IMR-90 (cell line): ENCODE results near the gene WASHC3. TPM values are rescaled to one million over a fixed set of nuclear protein-coding genes. Genes with fewer than 3 reads are reported as not detected.

Source experiments
- ATAC-seq: fragments of 200-7000 bp; cut with Tn5 transposase; 2 replicates; pipeline ENCODE4 v1.9.1; 2020; ENCODE audit warnings: low read depth, mild to moderate bottlenecking, moderate library complexity
- BruUV-seq: library from RNA; stranded (reverse); fragments of 400-500 nt; replicated peaks from 2 replicates; lab custom pipeline; 2021; lab: Mats Ljungman, UMichigan
- CTCF ChIA-PET: fragments of 300-600 bp; formaldehyde crosslinking; extraction: SDS; loops from one replicate; lab custom pipeline; 2021; ENCODE audit warnings: antibody characterized with exemption; lab: Yijun Ruan, JAX
- POLR2A ChIA-PET: fragments of 300-600 bp; sonication (Branson Sonifier 250); formaldehyde crosslinking; loops from one replicate; lab custom pipeline; 2022; ENCODE audit warnings: antibody characterized with exemption; ENCODE audit not compliant: unreplicated experiment; lab: Charles Lee
- DNase-seq: peaks from one replicate; pipeline ENCODE4 v3.0.0; 2013
- H2AFZ ChIP-seq: replicated peaks from 2 replicates; pipeline ENCODE3; 2013; ENCODE audit warnings: low read length, mild to moderate bottlenecking; ENCODE audit not compliant: poor library complexity
- H2AK5ac ChIP-seq: 2 replicates; pipeline ENCODE4 v1.6.1; 2013; ENCODE audit warnings: low read depth, low read length, inconsistent platforms
- H2AK9ac ChIP-seq: replicated peaks from 2 replicates; pipeline ENCODE3; 2013; ENCODE audit warnings: mild to moderate bottlenecking, low read depth, low read length, moderate library complexity; ENCODE audit not compliant: poor library complexity
- H2BK120ac ChIP-seq: 2 replicates; pipeline ENCODE4 v1.6.1; 2013; ENCODE audit warnings: low read depth, low read length, inconsistent platforms
- H2BK15ac ChIP-seq: 3 replicates; pipeline ENCODE4 v1.6.1; 2013; ENCODE audit warnings: low read depth, low read length, inconsistent platforms
- H2BK20ac ChIP-seq: 2 replicates; pipeline ENCODE4 v1.6.1; 2013; ENCODE audit warnings: low read depth, mild to moderate bottlenecking, inconsistent platforms, low read length, moderate library complexity
- H2BK5ac ChIP-seq: 2 replicates; pipeline ENCODE4 v1.6.1; 2013; ENCODE audit warnings: mild to moderate bottlenecking, low read depth, low read length, inconsistent platforms; ENCODE audit not compliant: poor library complexity, severe bottlenecking
- H3K14ac ChIP-seq: replicated peaks from 2 replicates; pipeline ENCODE4 v1.6.1; 2013; ENCODE audit warnings: low read depth, low read length, inconsistent platforms
- H3K18ac ChIP-seq: 2 replicates; pipeline ENCODE4 v1.6.1; 2013; ENCODE audit warnings: low read depth, low read length, control low read depth
- H3K23ac ChIP-seq: 2 replicates; pipeline ENCODE4 v1.6.1; 2013; ENCODE audit warnings: low read depth, low read length, inconsistent platforms
- H3K27ac ChIP-seq: 2 replicates; pipeline ENCODE4 v1.5.1; 2013; ENCODE audit warnings: mild to moderate bottlenecking, control low read depth, low read length; ENCODE audit not compliant: insufficient read depth
- H3K27me3 ChIP-seq: 2 replicates; pipeline ENCODE4 v1.6.1; 2013; ENCODE audit warnings: low read length; ENCODE audit not compliant: control insufficient read depth, insufficient read depth
- H3K36me3 ChIP-seq: 2 replicates; pipeline ENCODE4 v1.6.1; 2013; ENCODE audit warnings: low read length, mixed read lengths; ENCODE audit not compliant: control insufficient read depth, insufficient read depth
- H3K4ac ChIP-seq: 2 replicates; pipeline ENCODE4 v1.6.1; 2013; ENCODE audit warnings: low read depth, low read length, inconsistent platforms
- H3K4me1 ChIP-seq: 2 replicates; pipeline ENCODE4 v1.6.1; 2013; ENCODE audit warnings: low read length, mixed read lengths; ENCODE audit not compliant: control insufficient read depth, insufficient read depth
- H3K4me2 ChIP-seq: 2 replicates; pipeline ENCODE4 v1.6.1; 2013; ENCODE audit warnings: low read depth, mild to moderate bottlenecking, control low read depth, low read length, moderate library complexity
- H3K4me3 ChIP-seq: 2 replicates; pipeline ENCODE4 v1.5.1; 2013; ENCODE audit warnings: low read depth, mild to moderate bottlenecking, control low read depth, low read length, moderate library complexity; ENCODE audit not compliant: insufficient read depth
- H3K56ac ChIP-seq: 2 replicates; pipeline ENCODE4 v1.6.1; 2013; ENCODE audit warnings: low read length, inconsistent platforms; ENCODE audit not compliant: insufficient read depth; ENCODE audit errors: extremely low read depth
- H3K79me1 ChIP-seq, 2 experiments: 2 replicates each; pipeline ENCODE4 v1.6.1; 2013; ENCODE audit warnings: low read length in 2 of 2, inconsistent platforms in 1 of 2, low read depth in 1 of 2
- H3K9ac ChIP-seq: 2 replicates; pipeline ENCODE4 v1.6.1; 2013; ENCODE audit warnings: low read depth, low read length, control low read depth
- H3K9me1 ChIP-seq: 2 replicates; pipeline ENCODE4 v1.6.1; 2013; ENCODE audit warnings: low read length, inconsistent platforms; ENCODE audit not compliant: insufficient read depth
- H3K9me3 ChIP-seq: 2 replicates; pipeline ENCODE4 v1.6.1; 2013; ENCODE audit warnings: low read length; ENCODE audit not compliant: control insufficient read depth, insufficient read depth
- H4K20me1 ChIP-seq: 2 replicates; pipeline ENCODE4 v1.6.1; 2013; ENCODE audit warnings: low read length, inconsistent platforms; ENCODE audit not compliant: insufficient read depth
- H4K5ac ChIP-seq: 2 replicates; pipeline ENCODE4 v1.6.1; 2013; ENCODE audit warnings: mild to moderate bottlenecking, low read depth, low read length, control low read depth
- H4K8ac ChIP-seq, 2 experiments: 2 replicates each; pipeline ENCODE4 v1.6.1; 2013; ENCODE audit warnings: low read depth in 2 of 2, low read length in 2 of 2, control low read depth in 1 of 2, inconsistent platforms in 1 of 2
- H4K91ac ChIP-seq: 2 replicates; pipeline ENCODE4 v1.6.1; 2013; ENCODE audit warnings: low read depth, low read length, inconsistent platforms; ENCODE audit not compliant: insufficient read depth
- CHD1 ChIP-seq: IDR thresholded peaks from 2 replicates; pipeline ENCODE4 v1.6.1; 2012; ENCODE audit warnings: low read depth, low read length, improper control_type of control experiment
- MXI1 ChIP-seq: IDR thresholded peaks from 2 replicates; pipeline ENCODE4 v1.6.1; 2012; ENCODE audit warnings: low read depth, mild to moderate bottlenecking, low read length, moderate library complexity, borderline replicate concordance
- WGBS, 2 experiments: methylation state at CpG; one replicate each; pipeline versions ENCODE4 v1.1.5 to v1.1.7; 2013; ENCODE audit warnings: missing lambda C conversion rate in 2 of 2; ENCODE audit not compliant: insufficient read length in 1 of 2; ENCODE audit errors: extremely low coverage in 2 of 2; 5-methylcytosine and 5-hydroxymethylcytosine counted together
- dilution Hi-C: fragments of 300-500 bp; cut with HindIII; formaldehyde crosslinking; loops from one replicate; pipeline ENCODE4 v1.14.3; 2018; ENCODE audit warnings: low sequenced_read_pairs; ENCODE audit not compliant: unreplicated experiment
- in situ Hi-C: fragments of 300-500 bp; cut with MboI; formaldehyde crosslinking; loops from 3 replicates; pipeline ENCODE4 v1.14.3; 2019; ENCODE audit warnings: low sequenced_read_pairs, inconsistent platforms, mixed read lengths
- intact Hi-C: fragments of 100-400 bp; cut with micrococcal nuclease; formaldehyde crosslinking; loops from 2 replicates; pipeline ENCODE4 v1.10.0; 2022
- polyA plus RNA-seq, 3 experiments: library from polyadenylated mRNA; depleted of rRNA; stranded (reverse); fragments of >200 nt; gene quantifications; 2 replicates each; pipeline ENCODE4 v1.2.3, GENCODE V29; 2012; ENCODE audit warnings: low replicate concordance in 1 of 3
- total RNA-seq: library from RNA; depleted of rRNA; stranded (reverse); fragments of >200 nt; gene quantifications from 2 replicates; pipeline ENCODE4 v1.2.3, GENCODE V29; 2012
- TF ChIP-seq, protein P1 (sequence below): fragments of 150-350 bp; IDR thresholded peaks from 2 replicates; pipeline ENCODE4 v1.6.1; 2017; ENCODE audit warnings: mild to moderate bottlenecking, antibody characterized with exemption, low read length, low read depth

The WASHC3 gene
- total and polyA plus RNA-seq, 2 of the 4 experiments (the other 2 are of a cell fraction): 54.8 to 87.1 TPM

DNA sequence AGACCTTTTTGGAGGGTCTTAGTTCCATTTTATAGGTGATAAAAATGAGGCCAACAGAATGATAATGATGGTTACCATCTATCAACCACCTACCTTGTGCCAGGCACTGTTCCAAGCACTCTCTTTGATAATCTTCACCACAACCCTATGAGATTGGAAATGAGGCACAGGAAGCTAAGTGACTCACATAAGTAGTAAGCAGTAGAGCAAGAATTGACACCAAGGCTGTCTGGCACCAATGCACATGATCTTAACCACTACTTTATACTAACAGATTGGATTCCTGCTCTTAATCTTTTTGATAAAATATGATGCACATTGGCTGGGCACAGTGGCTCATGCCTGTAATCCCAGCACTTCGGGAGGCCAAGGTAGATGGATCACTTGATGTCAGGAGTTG is 93.0 kb downstream of the WASHC3 start:
- BruUV-seq: no TSS peak
- Histone ChIP-seq H3K23ac (no peak overlapping the region), H3K9me1 (no peaks in the 10 kb centered on the region), H3K18ac (no peak overlapping the region), H2BK5ac (no peak overlapping the region), H2AK5ac (no peak overlapping the region), H4K8ac (no peak overlapping the region), H3K27ac (no peak overlapping the region), H3K4me2 (no peak overlapping the region), H4K91ac (no peak overlapping the region), H4K5ac (no peak overlapping the region), H2BK120ac (no peak overlapping the region), H3K36me3 (no peaks in the 10 kb centered on the region), H3K9ac (no peak overlapping the region), H2AFZ (no peak overlapping the region), H3K4me3 (no peak overlapping the region), H3K79me1 (no peaks in the 10 kb centered on the region), H3K9me3 (no peaks in the 10 kb centered on the region), H2AK9ac (no peak overlapping the region), H3K56ac (no peak overlapping the region), H3K27me3 (no peaks in the 10 kb centered on the region), H4K20me1 (no peaks in the 10 kb centered on the region), H3K4ac (no peak overlapping the region), H3K14ac (no peak overlapping the region), H3K4me1 (no peaks in the 10 kb centered on the region), H2BK20ac (no peak overlapping the region), H2BK15ac (no peak overlapping the region)
- no CpG with 5 or more reads among the region's 1 CpG for WGBS, 2 experiments
- no peak for ATAC-seq
- TF ChIP-seq CHD1: no peak
- no peak for TF ChIP-seq MXI1
- TF ChIP-seq, protein P1, sequence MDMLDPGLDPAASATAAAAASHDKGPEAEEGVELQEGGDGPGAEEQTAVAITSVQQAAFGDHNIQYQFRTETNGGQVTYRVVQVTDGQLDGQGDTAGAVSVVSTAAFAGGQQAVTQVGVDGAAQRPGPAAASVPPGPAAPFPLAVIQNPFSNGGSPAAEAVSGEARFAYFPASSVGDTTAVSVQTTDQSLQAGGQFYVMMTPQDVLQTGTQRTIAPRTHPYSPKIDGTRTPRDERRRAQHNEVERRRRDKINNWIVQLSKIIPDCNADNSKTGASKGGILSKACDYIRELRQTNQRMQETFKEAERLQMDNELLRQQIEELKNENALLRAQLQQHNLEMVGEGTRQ: no peak
- in situ Hi-C loops (loop anchor here (25.0 kb wide), 1 partner anchor 769 kb away; no protein-coding TSS in a partner anchor), dilution Hi-C loops (no loop called here), intact Hi-C loops (loop anchor here (5.0 kb wide), 1 partner anchor 34 kb away; no protein-coding TSS in a partner anchor)
- DNase-seq: no peak
- ChIA-PET POLR2A (no interaction called here), CTCF (no interaction called here)
